ENCODE measurements around the gene RASSF10.

The RASSF10 gene

GRCh38 chr11:13031349-13031748 lies 22.2 kb downstream of the RASSF10 start:
- no peak for DNase-seq (ENCODE audit: low read depth)

GRCh38 chr11:13033760-13034533 lies 24.8 kb downstream of the RASSF10 start:
- no peak for DNase-seq (ENCODE audit: low read depth)
- H3K4me3 ChIP-seq (ENCODE audit: low read length), result no peak overlapping the region
- no peak for TF ChIP-seq CTCF (conservative IDR thresholded peaks at IDR 0.05; ENCODE audit: low read depth, low read length)

More at GRCh38 chr11:13031349-13031748, 22.2 kb downstream of the RASSF10 start:
- H3K4me3 ChIP-seq (ENCODE audit: low read length), result no peak overlapping the region
- TF ChIP-seq CTCF (conservative IDR thresholded peaks at IDR 0.05; ENCODE audit: low read depth, low read length), result no peak

- no peak overlapping the region for H3K4me3 ChIP-seq (ENCODE audit: low read length)
- no peak for TF ChIP-seq CTCF (conservative IDR thresholded peaks at IDR 0.05; ENCODE audit: low read depth, low read length)
- DNase-seq (ENCODE audit: low read depth), result no peak
Measured at GRCh38 chr11:13035711-13036110, 26.6 kb downstream of the RASSF10 start.

GRCh38 chr11:13036235-13036634 lies 27.1 kb downstream of the RASSF10 start:
- DNase-seq (ENCODE audit: low read depth), result no peak
- H3K4me3 ChIP-seq (ENCODE audit: low read length), result no peak overlapping the region
- no peak for TF ChIP-seq CTCF (conservative IDR thresholded peaks at IDR 0.05; ENCODE audit: low read depth, low read length)

GRCh38 chr11:13038366-13038765 lies 29.2 kb downstream of the RASSF10 start:
- no peak for TF ChIP-seq CTCF (conservative IDR thresholded peaks at IDR 0.05; ENCODE audit: low read depth, low read length)
- H3K4me3 ChIP-seq (ENCODE audit: low read length), result no peak overlapping the region
- no peak for DNase-seq (ENCODE audit: low read depth)

GRCh38 chr11:13039126-13039525 lies 30.0 kb downstream of the RASSF10 start:
- no peak for TF ChIP-seq CTCF (conservative IDR thresholded peaks at IDR 0.05; ENCODE audit: low read depth, low read length)

GRCh38 chr11:13040969-13041561 lies 31.9 kb downstream of the RASSF10 start:
- DNase-seq (ENCODE audit: low read depth), result no peak
- TF ChIP-seq CTCF (conservative IDR thresholded peaks at IDR 0.05; ENCODE audit: low read depth, low read length), result no peak
- no peak overlapping the region for H3K4me3 ChIP-seq (ENCODE audit: low read length)

More at GRCh38 chr11:13039126-13039525, 30.0 kb downstream of the RASSF10 start:
- DNase-seq (ENCODE audit: low read depth), result no peak
- H3K4me3 ChIP-seq (ENCODE audit: low read length), result no peak overlapping the region

Data from retinal pigment epithelial cell (primary cell).